Motor neuron (in vitro differentiated cells): Measurements from ENCODE around the gene TRAM2. TPM values are rescaled to one million over a fixed set of nuclear protein-coding genes. Genes with fewer than 3 reads are reported as not detected.

Experiments
- ATAC-seq, 8 experiments: fragments of 200-7000 bp; cut with Tn5 transposase; replicated peaks in 6 of 8; 2 replicates each; pipeline ENCODE4 v1.8.0; 2021; ENCODE audit warnings: mild to moderate bottlenecking in 8 of 8, moderate library complexity in 8 of 8
- H3K27ac ChIP-seq, 2 donors: fragments of 250-450 bp; sonication (Bioruptor Pico); 2 replicates each; pipeline ENCODE4 v1.9.0; 2021; ENCODE audit warnings: antibody characterized with exemption in 2 of 2, mild to moderate bottlenecking in 2 of 2, moderate library complexity in 1 of 2
- H3K4me1 ChIP-seq, 2 donors: fragments of 250-450 bp; sonication (Bioruptor Pico); replicated peaks in 1 of 2; 2 replicates each; pipeline ENCODE4 v1.6.1; 2021; ENCODE audit warnings: antibody characterized with exemption in 2 of 2, mild to moderate bottlenecking in 2 of 2, moderate library complexity in 1 of 2
- H3K4me3 ChIP-seq, 5 donors: fragments of 250-450 bp; sonication (Bioruptor Pico); 2 replicates each; pipeline ENCODE4 v1.9.0; 2021; ENCODE audit warnings: antibody characterized with exemption in 5 of 5, mild to moderate bottlenecking in 5 of 5, moderate library complexity in 4 of 5
- WGBS, 10 experiments: fragments of 450-650 bp; shearing (Covaris generic); methylation state at CpG; one replicate each; pipeline ENCODE4 v1.0.0; 2022; 5-methylcytosine and 5-hydroxymethylcytosine counted together
- in situ Hi-C, 9 experiments: fragments of 400-800 bp; cut with MboI; loops; one replicate each; pipeline ENCODE4 v1.15.0; 2021; ENCODE audit warnings: low sequenced_read_pairs in 9 of 9, low pct_unique_long_range_greater_than_20kb in 2 of 9; ENCODE audit not compliant: unreplicated experiment in 9 of 9
- total RNA-seq, 8 experiments: library from RNA; unstranded; fragments of 300-600 nt; gene quantifications; 2 replicates each; pipeline versions ENCODE4 v1.2.3 to v1.2.4, GENCODE V29; 2022

Gene TRAM2
- total RNA-seq, 8 experiments from 2014 or later, result 1.8 to 38.0 (median 10.7) TPM

DNA sequence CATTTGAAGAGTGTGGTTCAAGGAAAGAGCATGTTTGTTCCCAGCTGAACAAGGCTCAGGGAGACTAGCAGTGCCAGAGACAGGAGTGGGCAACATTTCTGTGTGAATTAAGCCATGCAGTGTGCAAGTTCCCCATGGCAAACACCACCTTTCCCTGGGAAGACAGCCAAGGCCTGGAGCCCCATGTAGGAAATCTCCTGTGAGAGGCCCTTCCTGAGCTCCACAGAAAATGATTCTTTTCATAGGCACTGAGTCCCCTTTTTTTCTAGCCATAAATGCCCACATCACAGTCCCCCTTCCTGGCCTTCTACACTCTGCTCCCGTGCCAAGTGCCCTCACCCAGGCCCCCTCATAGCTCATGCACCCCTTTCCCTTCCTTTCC lies 11.8 kb upstream of the TRAM2 start:
- Histone ChIP-seq H3K27ac (no peak overlapping the region), H3K4me3 (no peak overlapping the region), H3K4me1 (peaks cover 0 to 6% of the 10 kb centered on the region in 2 donors)
- WGBS, 10 experiments, result 40 to 100% (median 83%) methylated on average over 1 of the region's 1 CpG; no CpG with 5 or more reads in 7 of the 10 experiments
- in situ Hi-C loops, result loop anchor here in 2 of 9 experiments (25.0 kb wide), 2 partner anchors 176 to 399 kb away; partner anchors contain the start of genes EFHC1 (in 1 of the 2) and GSTA4 (in 1 of the 2)
- peak in 1 of 8 experiments; percentile 57 for ATAC-seq

DNA sequence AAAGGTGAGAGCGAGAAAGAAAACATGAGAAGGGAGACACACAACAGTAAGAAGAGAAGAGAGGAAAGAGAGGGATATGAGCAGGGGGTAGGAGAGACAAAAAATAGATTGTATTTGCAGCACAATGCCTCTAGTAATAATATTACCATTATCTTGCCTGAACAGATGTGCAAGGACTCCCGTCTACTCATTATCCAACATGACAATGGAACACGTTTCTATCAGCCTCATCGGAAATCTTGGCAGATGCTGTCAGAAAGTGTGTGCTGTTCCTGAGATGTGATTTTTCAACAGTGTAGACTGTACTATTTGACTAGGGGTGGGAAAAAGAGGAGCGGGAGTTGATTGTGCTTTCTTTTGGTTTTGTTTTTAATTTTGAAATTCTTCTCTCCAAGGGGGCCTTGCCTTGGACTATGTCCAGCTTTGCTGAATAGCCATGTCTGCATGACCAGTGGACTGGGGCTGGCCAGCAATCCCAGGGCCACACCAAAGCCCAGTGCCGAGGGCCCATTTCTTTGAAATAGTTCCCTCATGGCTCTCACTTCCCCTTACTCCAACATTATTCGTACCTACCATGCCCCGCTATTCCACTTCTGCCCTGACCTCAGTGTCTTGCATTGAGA lies 11.3 kb upstream of the TRAM2 start:
- in situ Hi-C loops, result loop anchor here in 2 of 9 experiments (25.0 kb wide), 2 partner anchors 176 to 399 kb away; partner anchors contain the start of genes EFHC1 (in 1 of the 2) and GSTA4 (in 1 of the 2)
- Histone ChIP-seq H3K4me3 (no peak overlapping the region), H3K4me1 (peaks cover 0 to 6% of the 10 kb centered on the region in 2 donors), H3K27ac (no peak overlapping the region)
- ATAC-seq, result peak in 1 of 8 experiments; percentile 30
- WGBS, 10 experiments, result 52 to 100% (median 76%) methylated on average over 1 to 7 of the region's 8 CpGs

DNA sequence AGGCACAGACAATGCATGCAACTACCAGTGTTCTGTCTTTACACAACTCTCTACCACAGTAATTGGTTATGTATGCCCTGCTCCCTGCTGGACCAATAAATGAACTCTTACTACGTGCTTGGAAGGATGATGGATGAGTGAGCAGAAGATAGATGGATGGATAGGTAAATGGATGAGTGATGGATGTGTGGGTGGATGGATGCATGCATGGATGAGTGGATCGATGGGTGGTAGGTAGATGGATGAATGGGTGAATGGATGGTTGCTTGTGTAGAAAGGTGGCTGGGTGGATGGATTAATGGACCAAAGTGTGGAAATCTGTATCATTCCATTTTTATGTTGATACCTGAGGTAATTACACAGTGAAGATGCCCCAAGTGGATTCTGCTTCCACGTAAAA lies 10.1 kb upstream of the TRAM2 start:
- Histone ChIP-seq H3K4me1 (peaks cover 0 to 6% of the 10 kb centered on the region in 2 donors), H3K27ac (no peak overlapping the region), H3K4me3 (no peak overlapping the region)
- no peak for ATAC-seq
- in situ Hi-C loops, result loop anchor here in 2 of 9 experiments (25.0 kb wide), 2 partner anchors 175 to 400 kb away; partner anchors contain the start of genes EFHC1 (in 1 of the 2) and GSTA4 (in 1 of the 2)
- 54 to 100% (median 80%) methylated on average over 1 to 3 of the region's 3 CpGs; no CpG with 5 or more reads in 1 of the 10 experiments for WGBS, 10 experiments

- 20 to 100% (median 97%) methylated on average over 1 to 3 of the region's 3 CpGs; no CpG with 5 or more reads in 2 of the 10 experiments for WGBS, 10 experiments
- Histone ChIP-seq H3K4me3 (no peak overlapping the region), H3K27ac (no peak overlapping the region), H3K4me1 (peaks cover 0 to 6% of the 10 kb centered on the region in 2 donors)
- ATAC-seq, result peak in 1 of 8 experiments; percentile 56
- in situ Hi-C loops, result loop anchor here in 2 of 9 experiments (25.0 kb wide), 2 partner anchors 172 to 403 kb away; partner anchors contain the start of genes EFHC1 (in 1 of the 2) and GSTA4 (in 1 of the 2)
These were observed 7.3 kb upstream of the TRAM2 start for GRCh38 chr6:52584203-52584602.

GRCh38 chr6:52582996-52583395 lies 6.1 kb upstream of the TRAM2 start:
- no peak overlapping the region for H3K4me3 ChIP-seq
- no peaks in the 10 kb centered on the region for H3K4me1 ChIP-seq
- no peak overlapping the region for H3K27ac ChIP-seq
- in situ Hi-C loops, result loop anchor here in 2 of 9 experiments (25.0 kb wide), 2 partner anchors 171 to 404 kb away; partner anchors contain the start of genes EFHC1 (in 1 of the 2) and GSTA4 (in 1 of the 2)
- ATAC-seq, result no peak
- 78 to 100% (median 86%) methylated on average over 1 to 6 of the region's 6 CpGs; no CpG with 5 or more reads in 3 of the 10 experiments for WGBS, 10 experiments

GRCh38 chr6:52582446-52582845 lies 5.6 kb upstream of the TRAM2 start:
- no peak overlapping the region for H3K27ac ChIP-seq
- no peak overlapping the region for H3K4me3 ChIP-seq
- H3K4me1 ChIP-seq, result peaks cover 0 to 5% of the 10 kb centered on the region in 2 donors
- ATAC-seq, result no peak
- in situ Hi-C loops, result loop anchor here in 2 of 9 experiments (25.0 kb wide), 2 partner anchors 170 to 405 kb away; partner anchors contain the start of genes EFHC1 (in 1 of the 2) and GSTA4 (in 1 of the 2)
- WGBS, 10 experiments, result 94 to 100% (median 100%) methylated on average over 1 to 3 of the region's 3 CpGs; no CpG with 5 or more reads in 4 of the 10 experiments

DNA sequence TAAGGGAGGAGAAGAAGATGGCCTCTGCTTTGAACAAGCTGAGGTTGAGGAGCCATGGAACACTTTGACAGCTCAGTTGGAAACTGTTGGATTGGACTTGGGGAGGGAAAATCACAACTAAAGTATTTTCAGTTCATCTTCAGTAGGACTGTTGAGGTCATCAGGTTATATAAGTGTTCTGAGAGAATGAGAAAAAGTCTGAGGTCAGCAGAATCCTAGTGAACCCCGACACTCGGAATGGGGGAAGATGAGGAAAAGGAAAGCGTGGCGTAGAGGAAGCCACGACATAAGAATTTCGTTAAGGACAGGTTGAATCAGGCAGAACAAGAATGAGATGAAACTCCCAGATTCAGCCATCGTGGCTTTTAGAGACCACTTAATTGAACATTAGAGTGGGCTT lies 4.0 kb upstream of the TRAM2 start:
- ATAC-seq, result no peak
- Histone ChIP-seq H3K4me3 (no peak overlapping the region), H3K4me1 (peaks cover 0 to 5% of the 10 kb centered on the region in 2 donors), H3K27ac (no peak overlapping the region)
- WGBS, 10 experiments, result 84 to 100% (median 91%) methylated on average over 3 to 7 of the region's 7 CpGs
- in situ Hi-C loops, result loop anchor here in 2 of 9 experiments (25.0 kb wide), 2 partner anchors 169 to 406 kb away; partner anchors contain the start of genes EFHC1 (in 1 of the 2) and GSTA4 (in 1 of the 2)

DNA sequence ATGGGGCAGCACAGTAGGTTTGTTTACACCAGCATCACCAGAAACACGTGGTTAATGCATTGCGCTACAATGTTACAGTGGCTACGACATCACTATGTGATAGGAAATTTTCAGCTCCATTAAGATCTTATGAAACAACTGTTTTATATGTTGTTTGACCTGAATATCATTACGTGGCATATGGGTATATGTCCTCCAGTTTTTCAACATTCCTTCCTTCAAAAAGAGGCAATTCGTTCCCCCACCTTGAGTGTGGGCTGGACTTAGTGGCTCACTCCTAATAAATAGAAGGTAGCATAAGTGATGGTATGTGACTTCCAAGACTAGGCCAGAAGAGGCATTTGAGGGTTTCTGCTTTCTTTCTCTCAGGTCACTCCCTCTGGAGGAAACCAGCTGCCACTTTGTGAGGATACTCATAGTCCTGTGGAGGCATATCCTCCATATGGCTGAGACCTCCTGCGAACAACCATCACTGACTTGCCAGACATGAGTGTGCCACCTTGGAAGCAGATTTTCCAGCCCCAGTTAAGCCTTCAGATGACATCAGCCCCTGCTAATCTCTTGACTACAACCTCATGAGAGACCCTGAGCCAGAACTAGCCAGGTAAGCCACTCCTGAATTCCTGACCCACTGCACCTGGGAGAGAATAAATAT lies 2.3 kb upstream of the TRAM2 start:
- peaks cover 0 to 5% of the 10 kb centered on the region in 2 donors for H3K4me1 ChIP-seq
- H3K27ac ChIP-seq, result no peak overlapping the region
- H3K4me3 ChIP-seq, result no peak overlapping the region
- WGBS, 10 experiments, result 67 to 100% (median 91%) methylated on average over 1 to 6 of the region's 6 CpGs; no CpG with 5 or more reads in 3 of the 10 experiments
- ATAC-seq, result no peak
- in situ Hi-C loops, result loop anchor here in 2 of 9 experiments (25.0 kb wide), 2 partner anchors 167 to 408 kb away; partner anchors contain the start of genes EFHC1 (in 1 of the 2) and GSTA4 (in 1 of the 2)

GRCh38 chr6:52577778-52578463 lies 1.1 kb upstream of the TRAM2 start:
- Histone ChIP-seq H3K4me1 (peaks cover 5 to 8% of the 10 kb centered on the region in 2 donors), H3K4me3 (peak overlapping the region; percentile 57 to 92 (median 72)), H3K27ac (no peak overlapping the region)
- no peak for ATAC-seq
- in situ Hi-C loops, result loop anchor here in 2 of 9 experiments (25.0 kb wide), 2 partner anchors 166 to 409 kb away; partner anchors contain the start of genes EFHC1 (in 1 of the 2) and GSTA4 (in 1 of the 2)
- WGBS, 10 experiments, result 32 to 100% (median 78%) methylated on average over 3 to 8 of the region's 9 CpGs

DNA sequence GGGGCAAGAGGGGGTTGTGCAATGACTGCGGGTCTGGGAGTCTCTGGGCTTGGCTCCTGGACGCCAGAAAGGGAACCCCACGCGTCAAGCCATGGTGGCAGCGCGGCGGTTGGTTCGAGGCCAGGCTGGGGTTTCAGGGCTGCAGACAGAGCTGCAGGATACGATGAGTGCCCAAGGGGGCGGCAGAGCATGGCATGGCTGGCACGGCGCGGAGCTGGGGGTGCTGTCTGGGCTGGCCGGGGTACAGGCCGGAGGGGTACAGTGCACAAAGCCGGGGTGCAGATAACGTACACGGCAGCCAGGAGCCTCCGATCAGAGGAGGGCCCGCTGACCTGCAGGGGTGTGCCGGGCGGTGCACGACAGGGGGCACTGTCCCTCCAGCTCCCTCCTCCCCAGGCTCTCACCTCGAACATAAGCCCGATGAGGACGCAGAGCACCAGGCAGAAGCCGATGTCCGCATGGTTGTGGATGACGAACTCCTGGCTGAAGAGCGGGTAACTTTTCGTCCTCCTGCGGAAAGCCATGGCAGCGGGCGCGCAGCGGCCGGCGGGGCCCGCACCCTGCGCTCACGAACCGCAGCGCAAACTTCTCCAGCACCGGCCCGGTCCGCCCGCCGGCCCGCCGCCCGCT lies 353 bp downstream of the TRAM2 start:
- Histone ChIP-seq H3K27ac (no peak overlapping the region), H3K4me1 (peaks cover 5 to 10% of the 10 kb centered on the region in 2 donors), H3K4me3 (peak overlapping the region; percentile 57 to 92 (median 72))
- in situ Hi-C loops, result loop anchor here in 2 of 9 experiments (25.0 kb wide), 2 partner anchors 164 to 411 kb away; partner anchors contain the start of genes EFHC1 (in 1 of the 2) and GSTA4 (in 1 of the 2)
- 0 to 33% (median 0%) methylated on average over 1 to 15 of the region's 51 CpGs; no CpG with 5 or more reads in 4 of the 10 experiments for WGBS, 10 experiments
- ATAC-seq, result peak; percentile 55 to 79 (median 60)

DNA sequence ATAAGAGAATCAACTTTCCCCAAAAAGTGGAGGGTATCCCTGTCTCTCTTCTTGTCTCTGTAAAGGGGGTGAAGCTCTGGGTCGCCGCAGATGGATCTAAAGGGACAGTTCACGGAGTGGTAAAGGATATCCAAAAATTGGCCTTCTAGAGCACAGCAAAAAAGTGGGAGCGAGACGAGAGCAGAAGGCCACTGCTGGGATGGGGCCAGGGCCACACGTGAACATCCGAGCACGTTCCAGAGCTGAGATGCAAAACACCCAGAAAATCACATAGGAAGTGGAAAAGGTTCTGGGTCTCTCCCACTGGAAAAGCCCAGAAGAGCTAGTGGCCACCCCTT lies 837 bp downstream of the TRAM2 start:
- in situ Hi-C loops, result loop anchor here in 2 of 9 experiments (25.0 kb wide), 2 partner anchors 164 to 411 kb away; partner anchors contain the start of genes EFHC1 (in 1 of the 2) and GSTA4 (in 1 of the 2)

More for the DNA sequence above, 837 bp downstream of the TRAM2 start:
- no peak for ATAC-seq
- Histone ChIP-seq H3K4me3 (peak overlapping the region in 4 of 5 donors; percentile 57 to 85 (median 68)), H3K4me1 (peaks cover 5 to 15% of the 10 kb centered on the region in 2 donors), H3K27ac (no peak overlapping the region)
- WGBS, 10 experiments, result 0 to 88% (median 79%) methylated on average over 2 to 5 of the region's 8 CpGs; no CpG with 5 or more reads in 6 of the 10 experiments
